ENCODE measurements around the gene FANCL.
"Not testable (repeated sequence)": the region's sequence is repeated elsewhere in the genome, so short reads cannot be mapped to it uniquely, and the experiment has no call there.

The FANCL gene

GRCh38 chr2:58204195-58204959 is 36.7 kb downstream of the FANCL start:
- DNase-seq: no peak

GRCh38 chr2:58203018-58203417 is 38.1 kb downstream of the FANCL start:
- DNase-seq: no peak

GRCh38 chr2:58202404-58202803 is 38.7 kb downstream of the FANCL start:
- DNase-seq: no peak

GRCh38 chr2:58197894-58198293 is 43.2 kb downstream of the FANCL start:
- no peak for DNase-seq

GRCh38 chr2:58195662-58196061 is 45.5 kb downstream of the FANCL start:
- no peak for DNase-seq

- no peak for DNase-seq
These were observed 46.7 kb downstream of the FANCL start for GRCh38 chr2:58194458-58194857.

GRCh38 chr2:58187022-58187421 is 54.1 kb downstream of the FANCL start:
- DNase-seq: not testable (repeated sequence)

GRCh38 chr2:58186501-58186900 is 54.6 kb downstream of the FANCL start:
- no peak for DNase-seq

- no peak for DNase-seq
These were observed 58.6 kb downstream of the FANCL start for GRCh38 chr2:58182527-58182926.

GRCh38 chr2:58180635-58181034 is 60.5 kb downstream of the FANCL start:
- DNase-seq: no peak

GRCh38 chr2:58180175-58180574 is 61.0 kb downstream of the FANCL start:
- not testable (repeated sequence) for DNase-seq

GRCh38 chr2:58177187-58177586 is 63.9 kb downstream of the FANCL start:
- DNase-seq: not testable (repeated sequence)

GRCh38 chr2:58171831-58172230 is 69.3 kb downstream of the FANCL start:
- not testable (repeated sequence) for DNase-seq

GRCh38 chr2:58170334-58170933 is 70.7 kb downstream of the FANCL start:
- DNase-seq: not testable (repeated sequence)

GRCh38 chr2:58169845-58170244 is 71.3 kb downstream of the FANCL start:
- not testable (repeated sequence) for DNase-seq

- not testable (repeated sequence) for DNase-seq
These were observed 73.0 kb downstream of the FANCL start for GRCh38 chr2:58168130-58168529.

GRCh38 chr2:58163913-58164312 is 77.2 kb downstream of the FANCL start:
- no peak for DNase-seq

- no peak for DNase-seq
These were observed 82.6 kb downstream of the FANCL start for GRCh38 chr2:58158481-58158880.

GRCh38 chr2:58157754-58158153 is 83.4 kb downstream of the FANCL start:
- no peak for DNase-seq

- no peak for DNase-seq
These were observed 84.3 kb downstream of the FANCL start for GRCh38 chr2:58156780-58157179.

- no peak for DNase-seq
These were observed 85.9 kb downstream of the FANCL start for GRCh38 chr2:58155160-58155778.

GRCh38 chr2:58146707-58147106 is 94.4 kb downstream of the FANCL start:
- DNase-seq: no peak

GRCh38 chr2:58145769-58146168 is 95.4 kb downstream of the FANCL start:
- DNase-seq: not testable (repeated sequence)

GRCh38 chr2:58140508-58141072 is 100.5 kb downstream of the FANCL start:
- DNase-seq: no peak

Measured in activated T-cell treated with anti-CD3 and anti-CD28 coated beads, Interleukin-2, amount 50 U/mL, for 48 hours (primary cell).